NCI-H510A treated with DMSO at 0.1 percent for 48 hours (cell line): ENCODE results near the gene TENM4.

Source experiments
- DNase-seq: peaks from one replicate; lab custom pipeline; 2025; lab: John Stamatoyannopoulos, UW

TENM4 gene

DNA sequence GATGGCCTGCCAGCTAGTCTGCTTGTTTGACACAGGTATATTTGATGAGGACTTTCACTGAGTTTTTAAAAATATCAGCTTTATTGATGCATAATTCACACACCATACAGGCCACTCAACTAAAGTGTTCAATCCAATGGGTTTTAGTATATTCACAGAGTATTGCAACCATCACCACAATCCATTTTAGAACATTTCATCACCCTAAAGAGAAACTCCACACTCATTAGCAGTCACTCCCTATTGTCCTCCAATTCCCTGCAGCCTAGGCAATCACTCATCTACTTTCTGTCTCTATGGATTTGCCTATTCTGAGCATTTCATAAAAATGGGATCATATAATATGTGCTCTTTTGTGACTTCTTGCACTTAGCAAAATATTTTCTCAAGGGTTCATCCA lies 468.2 kb downstream of the TENM4 start:
- no peak for DNase-seq

DNA sequence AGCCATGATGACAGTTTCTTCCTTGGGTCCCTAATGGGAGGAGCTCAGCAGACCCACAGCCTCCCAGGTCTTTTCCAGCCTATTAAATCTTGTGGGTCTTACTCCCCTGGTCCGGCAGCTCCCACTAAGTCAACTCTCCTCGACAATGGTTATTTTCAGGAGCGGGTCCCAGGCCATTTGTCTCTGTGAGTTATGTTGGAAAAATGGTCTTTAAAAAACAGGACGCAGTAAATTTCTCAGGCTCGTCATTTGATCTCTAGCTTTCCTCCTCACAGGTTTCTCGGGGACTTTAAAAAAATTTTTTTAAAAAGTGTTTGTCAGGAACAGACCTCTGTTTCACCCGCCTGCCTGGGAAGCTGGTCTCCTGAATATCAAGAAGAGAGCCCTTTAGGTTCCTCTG lies 468.7 kb downstream of the TENM4 start:
- DNase-seq, result no peak

DNA sequence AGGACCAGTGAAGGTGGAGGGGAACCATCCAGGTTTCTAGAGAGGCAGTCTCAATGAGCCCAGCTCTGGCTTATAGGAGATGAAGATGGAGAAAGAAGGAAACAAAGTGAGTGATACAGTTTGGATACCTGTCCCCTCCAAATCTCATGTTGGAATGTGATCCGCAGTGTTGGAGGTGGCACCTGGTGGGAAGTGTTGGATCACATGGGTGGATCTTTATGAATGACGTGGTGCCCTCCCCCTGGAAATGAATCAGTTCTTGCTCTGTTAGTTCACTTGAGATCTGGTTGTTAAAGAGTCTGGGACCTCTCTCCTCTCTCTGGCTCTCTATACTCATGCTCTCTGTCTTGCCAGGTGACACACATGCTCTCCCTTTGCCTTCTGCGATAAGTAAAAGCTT lies 473.0 kb downstream of the TENM4 start:
- no peak for DNase-seq

DNA sequence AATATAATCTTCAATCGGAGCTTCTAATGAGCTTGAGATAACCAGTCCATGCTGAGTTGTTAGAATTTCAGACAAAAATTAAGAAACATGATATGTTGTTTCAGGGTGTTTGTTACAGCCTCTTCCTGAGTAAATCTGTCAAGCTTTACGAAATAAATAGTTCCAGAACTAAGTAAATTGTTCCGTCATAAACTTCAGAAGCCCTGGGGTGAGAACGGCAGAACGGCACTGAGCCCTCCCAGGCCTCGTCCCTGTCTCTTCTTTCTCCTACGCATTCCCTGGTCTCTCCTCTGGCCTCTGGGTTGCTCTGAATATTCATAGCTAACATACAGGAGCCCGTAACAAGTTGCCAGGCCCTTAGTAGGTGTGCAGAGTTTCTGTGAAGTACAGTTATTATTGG lies 475.4 kb downstream of the TENM4 start:
- no peak for DNase-seq

DNA sequence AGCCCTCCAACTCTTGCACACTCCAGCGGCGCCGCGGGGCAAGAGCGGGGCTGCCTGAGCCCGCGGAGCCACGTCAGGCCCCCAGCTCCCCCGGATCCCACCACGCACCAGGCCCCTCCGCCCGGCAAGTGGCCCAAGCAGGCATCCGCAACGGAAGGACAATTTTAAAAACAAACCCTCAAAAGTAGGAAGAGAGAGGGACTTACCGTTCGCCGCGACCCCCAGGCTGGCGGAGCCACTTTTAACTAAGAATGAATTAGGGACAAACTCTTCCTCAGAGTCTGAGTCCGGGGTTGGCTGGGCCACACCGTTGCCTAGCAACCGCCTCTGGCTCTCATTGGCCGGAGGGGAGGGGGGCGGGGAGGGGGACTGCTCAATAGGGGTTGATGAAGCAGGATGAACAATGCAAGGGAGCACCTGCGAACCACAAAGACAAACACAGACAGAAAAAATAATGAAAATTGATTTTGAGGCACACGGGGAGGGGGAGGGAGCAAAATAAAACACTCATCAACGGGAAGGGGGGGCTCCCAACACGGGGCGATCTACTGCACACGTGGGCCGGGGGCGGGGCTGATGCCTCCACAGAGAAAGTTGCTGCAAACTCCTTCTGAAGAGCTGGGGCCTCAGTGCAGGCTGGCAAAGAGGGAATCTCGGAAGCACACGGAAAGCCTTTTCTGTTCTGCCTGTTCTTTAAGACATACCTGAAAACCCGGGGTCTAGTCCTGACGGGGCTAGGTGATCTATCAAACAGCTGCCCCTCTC lies 478.7 kb downstream of the TENM4 start:
- DNase-seq, result peak; percentile 82

DNA sequence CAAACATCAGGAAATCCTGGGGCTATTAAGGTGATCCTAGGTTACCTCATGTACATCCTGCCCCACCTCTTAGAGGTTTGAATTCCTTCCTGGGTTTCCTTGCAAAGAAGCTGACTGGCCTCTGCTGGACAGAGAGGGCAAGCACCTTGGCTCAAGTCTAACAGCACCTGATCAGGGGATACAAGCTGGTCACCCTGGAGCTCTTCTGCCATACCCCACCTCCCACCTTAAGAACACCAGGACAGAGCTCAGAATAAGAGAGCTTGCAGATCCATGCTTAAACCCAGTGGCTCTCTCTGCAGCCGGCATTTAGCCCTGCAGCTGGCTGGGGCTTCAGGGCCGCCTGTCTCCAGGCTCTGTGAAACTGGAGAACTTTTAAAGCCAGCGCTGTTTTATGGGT lies 479.6 kb downstream of the TENM4 start:
- DNase-seq, result peak; percentile 63

DNA sequence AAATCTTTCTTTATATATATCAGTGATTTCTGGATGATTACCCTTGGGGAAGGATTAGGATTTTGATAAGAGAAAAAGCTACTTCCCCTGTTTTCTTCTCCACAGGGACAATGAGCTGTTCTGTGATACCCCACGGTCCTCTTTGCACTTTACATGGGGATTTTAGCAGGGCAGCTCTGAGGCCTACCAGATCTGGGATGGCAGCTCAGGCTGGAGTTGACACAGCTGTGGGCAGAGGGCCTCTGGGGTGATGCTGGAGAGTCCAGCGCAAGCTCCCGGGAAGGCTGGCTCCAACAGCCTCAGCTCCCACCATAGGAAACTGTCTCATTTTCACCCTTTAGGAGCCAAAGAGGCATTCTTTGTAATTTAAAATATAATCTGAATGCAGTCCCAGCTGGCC lies 482.4 kb downstream of the TENM4 start:
- DNase-seq, result no peak

DNA sequence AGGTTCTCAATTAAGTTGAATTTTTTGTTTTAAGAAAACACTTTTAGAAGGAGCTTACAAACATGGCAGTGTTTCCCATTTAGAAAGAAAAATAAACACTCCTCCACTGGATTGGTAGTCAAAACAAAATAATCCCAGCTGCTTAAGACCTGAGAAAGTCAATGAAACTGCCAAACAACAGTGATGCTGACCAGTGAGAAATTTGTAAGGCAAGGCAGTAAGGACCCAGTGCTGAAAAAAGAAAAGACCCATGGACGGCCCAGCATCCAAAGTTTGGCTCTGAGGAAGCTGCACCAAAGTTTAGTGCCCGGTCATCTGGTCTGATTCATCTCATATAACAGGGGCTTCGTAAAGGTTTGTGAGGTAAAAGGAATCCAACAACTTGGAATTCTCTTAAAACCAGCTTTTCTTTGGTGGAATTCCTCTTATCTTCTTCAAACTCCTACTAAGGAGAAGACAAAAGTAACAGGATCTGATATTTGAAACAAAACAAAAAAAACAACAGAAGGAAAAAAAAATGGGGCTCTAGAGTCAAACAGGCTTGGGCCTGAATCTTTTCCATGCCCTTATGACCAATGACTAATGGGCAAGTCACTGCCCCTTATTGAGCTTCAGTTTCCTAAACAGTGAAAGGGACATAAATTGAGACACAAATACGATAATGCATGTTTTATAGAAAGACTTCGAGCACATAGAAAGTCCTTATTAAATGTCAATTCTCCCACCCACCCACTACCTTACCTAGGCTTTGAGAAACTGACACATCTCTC lies 483.2 kb downstream of the TENM4 start:
- DNase-seq, result no peak

DNA sequence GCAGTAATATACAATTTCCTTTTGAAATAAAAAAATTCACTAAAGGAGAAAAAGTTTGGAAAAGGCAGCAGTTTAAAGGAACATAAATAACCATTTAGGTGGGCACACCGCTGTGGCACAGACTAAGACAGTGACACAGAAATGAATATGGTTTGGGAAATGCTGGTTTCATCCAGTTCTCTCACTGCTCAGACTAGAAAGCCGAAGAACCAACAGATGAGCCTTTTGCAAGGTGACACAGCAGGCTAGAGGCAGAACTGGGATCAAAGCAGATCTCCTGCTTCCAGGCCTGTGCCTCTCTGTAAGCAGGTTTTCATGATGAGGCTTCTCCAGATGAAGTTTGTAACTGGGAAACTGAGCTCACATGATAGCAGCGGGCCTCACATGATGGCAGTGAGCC lies 486.1 kb downstream of the TENM4 start:
- no peak for DNase-seq

DNA sequence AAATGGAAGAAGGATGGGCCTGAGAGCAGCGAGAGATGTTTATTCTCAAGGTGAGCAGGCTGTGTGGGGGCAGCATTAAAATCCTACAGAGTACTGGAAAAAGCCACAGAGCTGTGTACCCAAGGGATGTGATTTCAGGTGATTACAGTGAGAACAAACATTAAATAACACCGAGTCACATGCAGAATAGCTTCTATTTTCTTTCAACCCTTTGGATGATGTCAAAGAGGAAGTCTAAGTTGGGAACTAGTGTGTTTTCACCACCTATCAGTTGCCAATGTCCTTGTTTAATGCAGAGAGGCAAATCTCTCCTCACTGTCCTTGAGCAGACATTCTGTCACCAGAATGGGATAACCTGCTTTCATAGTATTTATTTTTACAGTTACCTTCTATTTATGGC lies 486.6 kb downstream of the TENM4 start:
- no peak for DNase-seq

DNA sequence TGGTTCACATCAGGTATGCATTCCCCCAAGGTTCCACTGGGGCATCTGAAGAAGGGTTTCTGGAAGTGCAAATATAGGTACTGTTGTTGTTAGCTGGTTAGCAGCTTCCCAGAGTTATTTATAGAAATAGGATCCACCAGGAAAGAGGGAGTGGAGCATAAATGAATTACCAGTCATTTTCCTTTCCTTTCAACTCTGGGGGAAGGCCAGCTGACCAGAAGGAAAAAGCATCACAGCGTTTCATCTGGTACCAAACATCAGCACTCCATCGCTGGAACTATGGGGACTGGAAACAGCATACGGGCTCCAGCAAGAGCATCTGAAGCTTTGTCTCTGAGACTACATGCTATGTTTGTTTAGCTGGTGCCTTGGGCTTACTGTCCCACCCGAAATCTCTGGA lies 487.9 kb downstream of the TENM4 start:
- DNase-seq, result no peak

DNA sequence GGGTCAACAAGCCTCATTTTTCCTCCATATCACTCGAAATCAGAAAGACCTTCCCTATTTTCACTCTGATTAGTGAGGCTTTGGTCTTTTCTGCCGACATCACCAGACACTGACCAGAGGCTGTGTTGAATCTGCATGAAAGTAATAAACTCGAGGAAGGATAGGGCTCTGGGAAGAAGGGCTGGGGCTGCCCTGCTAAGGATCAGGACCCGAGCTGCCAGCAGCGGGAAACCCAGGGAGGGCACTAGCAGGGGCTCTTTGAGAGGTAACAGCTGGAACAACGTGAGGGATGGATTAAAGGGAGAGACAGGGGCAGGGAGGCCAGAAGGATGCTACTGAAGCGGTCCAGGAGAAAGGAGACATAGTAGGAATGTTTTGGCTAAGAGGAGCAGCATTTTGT lies 488.7 kb downstream of the TENM4 start:
- no peak for DNase-seq

DNA sequence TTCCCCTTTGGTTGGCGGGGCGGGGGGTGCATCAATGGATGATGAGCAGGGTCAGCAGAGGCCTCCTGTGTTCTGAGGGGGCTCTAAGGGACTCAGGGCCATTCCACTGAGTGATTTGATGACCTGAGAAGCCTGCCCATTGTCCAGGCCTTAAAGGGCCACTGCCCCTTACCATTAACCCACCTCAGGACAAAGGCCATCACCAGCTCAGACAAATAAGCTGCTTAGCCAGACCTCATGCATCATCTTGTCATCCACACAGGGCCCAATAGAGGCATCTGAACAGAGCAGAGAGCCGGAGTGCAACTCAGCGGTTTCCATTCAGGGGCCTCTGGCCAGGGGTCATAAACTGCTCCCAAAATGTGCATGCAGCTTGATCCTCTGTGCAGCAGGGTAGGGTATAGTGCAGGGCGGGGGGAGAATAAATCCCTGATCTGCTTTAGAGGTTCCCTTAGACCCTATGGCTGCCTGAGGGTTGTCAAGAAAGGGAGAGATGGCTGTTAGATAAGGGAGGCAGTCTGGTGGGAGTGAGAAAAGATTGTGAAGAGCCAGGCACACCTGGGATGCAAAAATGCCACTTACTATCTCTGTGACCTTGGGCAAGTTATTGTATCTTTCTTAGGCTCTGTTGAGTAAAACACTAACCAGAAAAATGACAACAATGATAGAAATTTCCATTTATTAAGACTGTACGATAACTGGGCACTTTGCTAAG lies 490.7 kb downstream of the TENM4 start:
- no peak for DNase-seq

DNA sequence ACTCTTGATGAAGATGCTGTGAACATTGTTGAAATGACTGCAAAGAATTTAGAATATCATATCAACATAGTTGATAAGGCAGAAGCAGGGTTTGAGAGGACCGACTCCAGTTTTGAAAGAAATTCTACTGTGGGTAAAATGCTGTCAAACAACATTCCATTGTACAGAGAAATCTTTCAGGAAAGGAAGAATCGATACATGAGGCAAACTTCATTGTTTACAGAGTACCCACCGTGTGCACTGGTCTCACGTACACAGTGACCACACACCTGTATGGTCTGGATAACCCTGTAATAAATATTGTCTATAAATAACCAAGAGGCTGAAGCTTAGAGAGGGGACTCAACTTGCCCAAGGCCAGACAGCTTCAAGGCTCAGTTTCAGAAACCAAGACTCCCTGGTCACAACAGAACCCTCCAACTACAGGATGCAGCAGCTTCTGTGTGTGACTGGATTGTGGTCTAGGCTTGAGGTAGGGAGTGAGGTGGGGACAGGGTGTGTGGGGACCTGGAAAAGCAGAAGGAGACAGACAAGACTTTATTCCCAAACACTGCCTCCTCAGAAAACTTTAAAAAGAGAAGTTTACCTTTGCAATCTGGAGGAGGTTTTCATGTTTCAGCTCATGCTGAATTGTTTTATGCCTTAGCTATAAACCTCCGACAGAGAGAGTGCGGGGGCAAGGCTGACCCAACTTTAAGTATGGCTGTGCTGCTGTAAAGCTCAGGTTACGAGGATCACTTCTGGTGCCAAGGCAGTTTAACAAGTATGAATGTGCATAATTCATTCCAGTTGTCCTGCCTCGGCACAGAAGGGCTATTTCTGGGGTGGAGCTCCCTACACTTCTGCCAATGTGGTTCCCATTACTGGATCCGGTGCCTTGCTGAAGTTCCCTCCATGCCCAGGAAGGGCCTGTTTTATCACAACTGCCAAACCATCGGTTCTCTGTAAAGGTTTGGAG lies 493.6 kb downstream of the TENM4 start:
- DNase-seq, result peak; percentile 41

DNA sequence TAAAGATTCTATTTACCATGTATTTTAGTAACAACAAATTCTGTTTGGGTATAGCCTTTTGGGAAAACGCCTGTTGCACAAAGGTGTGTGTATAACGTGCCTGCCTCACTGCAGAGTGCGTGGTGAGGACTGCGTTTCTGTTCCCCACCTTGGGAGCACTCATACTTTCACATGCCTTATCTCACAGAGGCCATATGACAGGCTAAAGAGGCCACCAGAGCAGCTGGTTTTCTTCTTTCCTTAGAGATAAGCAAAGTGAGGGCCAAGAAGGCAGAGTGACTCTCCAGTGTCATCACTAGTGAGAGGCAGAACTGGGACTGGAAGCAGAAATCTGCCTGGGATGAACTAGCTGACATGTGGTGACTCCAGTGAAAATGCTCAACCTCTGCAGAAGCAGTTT lies 497.0 kb downstream of the TENM4 start:
- no peak for DNase-seq

DNA sequence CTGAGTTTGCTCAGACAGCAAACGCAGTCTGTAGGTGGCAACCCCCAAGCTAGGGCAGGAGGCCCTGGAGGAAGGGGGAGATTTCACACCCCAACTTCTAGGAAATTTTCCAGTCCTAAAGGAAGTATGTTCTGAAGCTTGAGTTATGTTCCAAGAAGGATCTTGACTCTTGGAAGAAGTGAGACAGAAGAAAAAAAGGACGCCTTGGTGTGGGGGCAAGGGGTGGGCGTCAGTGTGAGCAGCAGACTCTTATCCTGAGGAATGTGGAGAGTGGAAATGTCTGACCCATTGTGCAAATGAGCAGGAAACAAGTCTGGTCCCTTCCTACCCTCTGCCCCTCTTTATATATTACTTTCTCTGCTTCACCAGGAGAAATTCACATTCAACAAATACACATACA lies 497.7 kb downstream of the TENM4 start:
- no peak for DNase-seq

DNA sequence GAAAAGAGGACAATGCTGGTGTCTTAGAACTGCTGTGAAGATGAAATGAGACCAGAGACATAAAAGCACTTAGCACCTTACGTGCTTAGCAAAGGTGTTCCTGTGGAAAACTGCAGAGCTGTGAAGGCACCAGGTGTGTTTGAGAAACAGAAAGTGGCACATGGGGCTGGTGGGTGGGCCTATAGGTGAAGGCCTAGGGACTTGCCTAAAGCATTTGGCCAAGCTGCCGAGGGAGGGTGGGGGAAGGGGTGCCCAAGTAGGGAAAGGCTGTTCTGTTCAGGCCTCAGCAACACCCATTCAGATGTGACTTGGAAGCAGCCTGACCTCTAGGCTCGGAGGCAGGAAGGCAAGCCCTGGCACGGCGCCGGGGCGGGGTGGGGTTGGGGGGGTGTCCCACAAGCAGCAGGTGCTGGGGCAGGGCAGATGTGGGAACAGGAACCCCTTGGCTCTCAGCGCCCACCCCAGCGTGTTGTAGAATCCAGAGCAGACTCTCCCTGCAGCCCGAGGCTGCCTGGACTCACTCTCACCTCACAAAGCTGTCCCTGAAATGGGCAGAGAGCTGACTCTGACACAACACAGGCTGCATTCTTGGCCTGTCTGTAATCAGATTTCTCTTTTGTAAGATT lies 499.5 kb downstream of the TENM4 start:
- peak; percentile 80 for DNase-seq

DNA sequence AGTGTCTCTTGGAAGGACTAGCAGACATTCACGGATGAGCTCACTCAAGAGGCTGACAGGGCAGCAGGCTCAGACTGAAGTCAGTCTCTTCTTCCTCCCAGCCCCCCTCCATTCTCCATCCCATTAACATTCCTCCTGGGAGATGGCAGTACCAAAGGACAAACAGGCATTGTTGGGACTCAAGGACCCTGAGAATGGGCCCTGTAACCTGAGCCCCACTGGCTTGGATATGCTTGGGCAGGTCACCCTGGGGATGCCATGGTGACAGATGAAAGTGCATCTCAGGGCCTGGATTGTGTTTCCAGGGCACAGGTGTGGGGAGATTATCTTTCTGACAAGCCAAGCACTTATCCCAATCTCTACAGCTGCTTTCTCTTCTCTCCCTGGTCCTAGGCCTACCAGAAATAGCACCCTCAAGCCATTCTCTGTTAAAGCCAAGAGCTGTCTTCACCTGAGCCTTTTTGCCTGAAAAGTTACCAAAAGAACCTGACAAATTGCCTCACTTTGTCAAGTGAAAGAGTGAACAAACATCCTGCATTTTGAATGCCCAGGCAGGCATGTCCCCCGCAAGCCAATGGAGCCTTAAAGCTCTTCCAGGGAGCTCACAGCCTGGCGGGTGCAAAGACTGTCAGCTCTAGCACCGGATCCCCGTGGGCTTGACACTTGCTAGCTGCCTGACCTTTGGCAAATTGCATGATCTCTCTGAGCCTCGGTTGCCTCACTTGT lies 500.2 kb downstream of the TENM4 start:
- DNase-seq, result peak; percentile 96

DNA sequence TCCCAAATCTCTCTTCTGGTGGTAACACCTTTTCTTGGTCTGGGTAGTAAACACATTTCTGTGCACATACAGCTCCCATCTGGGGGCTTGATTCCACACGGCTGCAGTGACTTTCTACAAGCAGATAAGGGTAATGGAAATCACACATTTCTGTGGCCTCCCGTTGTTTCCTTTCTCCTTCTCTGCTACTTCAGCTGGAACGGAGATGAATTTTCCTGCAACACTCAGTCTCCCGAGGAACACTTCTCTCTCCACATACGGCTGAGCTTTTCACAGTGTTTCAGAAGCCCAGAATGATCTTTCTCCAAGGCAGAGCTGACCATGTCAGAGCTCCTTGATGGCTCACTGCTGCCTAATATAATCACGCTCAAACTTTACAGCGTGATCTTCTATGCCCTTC lies 501.9 kb downstream of the TENM4 start:
- peak; percentile 29 for DNase-seq

DNA sequence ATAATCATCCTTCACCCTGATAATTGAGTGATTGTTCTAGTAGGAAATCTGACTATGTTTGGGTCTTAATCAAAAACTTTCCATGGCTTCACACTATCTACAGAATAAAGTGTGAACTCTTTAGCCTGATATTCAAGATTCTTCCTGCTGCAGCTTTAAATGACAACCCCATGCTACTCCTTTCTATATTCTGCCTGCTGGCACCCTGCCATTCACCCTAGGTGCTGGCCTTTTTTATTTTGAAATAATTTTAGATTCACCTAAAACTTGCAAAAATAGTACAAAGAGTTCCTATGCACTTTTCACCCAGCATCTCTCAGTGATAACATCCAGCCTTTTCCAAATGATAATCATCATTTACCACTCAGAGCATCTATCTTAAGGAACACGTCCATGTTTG lies 502.8 kb downstream of the TENM4 start:
- DNase-seq, result no peak
